Adrenal gland (tissue), 12 donors: Measurements from ENCODE around the gene FCN2. TPM values are rescaled to one million over a fixed set of nuclear protein-coding genes. Genes with fewer than 3 reads are reported as not detected.

Experiments used
- DNase-seq, 7 donors: peaks; one replicate each; pipeline ENCODE4 v3.0.0-alpha.2; 2019 to 2020
- H3K27ac ChIP-seq, 5 donors: fragments of 200-600 bp; sonication (generic) in 4 of 5; 1 replicate in 3 of 5; 2 replicates in 2 of 5; pipeline versions ENCODE4 v1.5.1 to v1.8.0; 2016 to 2020; ENCODE audit warnings: mild to moderate bottlenecking in 1 of 5
- H3K27me3 ChIP-seq: fragments of 200-600 bp; 2 replicates; pipeline ENCODE4 v1.8.0; 2021
- H3K36me3 ChIP-seq, 2 donors: fragments of 200-600 bp; replicated peaks in 1 of 2; 1 replicate in 1 of 2; 2 replicates in 1 of 2; pipeline versions ENCODE4 v1.5.1 to v1.8.0; 2018 to 2022
- H3K4me1 ChIP-seq, 2 donors: fragments of 200-600 bp; replicated peaks in 1 of 2; 1 replicate in 1 of 2; 2 replicates in 1 of 2; pipeline versions ENCODE4 v1.5.1 to v1.8.0; 2018 to 2021
- H3K4me3 ChIP-seq, 4 donors: fragments of 200-600 bp; sonication (generic) in 3 of 4; one replicate each; pipeline ENCODE4 v1.5.1; 2016 to 2018
- H3K9me3 ChIP-seq, 3 donors: fragments of 200-600 bp; sonication (generic) in 1 of 3; replicated peaks in 1 of 3; 1 replicate in 2 of 3; 2 replicates in 1 of 3; pipeline versions ENCODE4 v1.5.1 to v1.8.0; 2016 to 2021
- POLR2A ChIP-seq, 2 donors: fragments of 450-650 bp; IDR thresholded peaks; one replicate each; pipeline ENCODE4 v1.6.1; 2017; ENCODE audit warnings: antibody characterized with exemption in 2 of 2, mild to moderate bottlenecking in 2 of 2, moderate library complexity in 1 of 2
- WGBS, 4 donors: extraction: QIAGEN DNeasy Blood & Tissue Kit in 2 of 4; methylation state at CpG; one replicate each; pipeline versions ENCODE4 v1.1.5 to v1.1.7; 2013 to 2017; 5-methylcytosine and 5-hydroxymethylcytosine counted together
- intact Hi-C, 2 donors: fragments of 100-400 bp; cut with DNase I; formaldehyde crosslinking; loops; one replicate each; pipeline versions ENCODE4 v1.14.1 to v1.15.0; 2022 to 2023
- polyA plus RNA-seq, 3 donors: library from polyadenylated mRNA; stranded (reverse); fragments of 200-250 nt in 2 of 3; fragments of 350-450 nt in 1 of 3; fragmentation: Illumina TruSeq in 1 of 3; extraction: RNeasy Lipid Tissue Mini Kit (QIAGEN cat#74804) in 1 of 3; gene quantifications; one replicate each; pipeline ENCODE4 v1.2.3, GENCODE V29; 2013 to 2014
- total RNA-seq, 9 donors: library from RNA; depleted of rRNA in 4 of 9; stranded (reverse); fragments of >200 nt in 4 of 9; fragments of 120-200 nt in 1 of 9; fragmentation: NEBNext Ultra II Directional in 1 of 9; extraction: Animal tissue kit (Norgen Biotek cat#: 25700) in 1 of 9; gene quantifications; one replicate each; pipeline versions ENCODE4 v1.1.0 to v1.2.4, GENCODE V29; 2013 to 2023
- TF ChIP-seq, protein P1 (sequence below), 6 experiments: fragments of 450-650 bp in 4 of 6; fragments of 200-600 bp in 2 of 6; sonication (generic) in 1 of 6; IDR thresholded peaks; 1 replicate in 5 of 6; 2 replicates in 1 of 6; pipeline versions ENCODE4 v1.5.1 to v1.8.0; 2016 to 2021; ENCODE audit warnings: antibody characterized with exemption in 6 of 6, mild to moderate bottlenecking in 2 of 6, moderate library complexity in 1 of 6
- donor health status: healthy with polysubstance abuse.
- donor health status: Bipolar disorder and iron deficiency.
- donor health status: DM: yes; HTN: yes; CAD: no.
- donor health status: DM: no; HTN: no; CAD: no.
- donor health status: DM: no; HTN: no; CAD: no.
- donor health status: DM: yes; HTN: yes; CAD: no.

FCN2 gene
- total and polyA plus RNA-seq, 12 donors: 6.7 to 99.6 (median 31.2) TPM

DNA sequence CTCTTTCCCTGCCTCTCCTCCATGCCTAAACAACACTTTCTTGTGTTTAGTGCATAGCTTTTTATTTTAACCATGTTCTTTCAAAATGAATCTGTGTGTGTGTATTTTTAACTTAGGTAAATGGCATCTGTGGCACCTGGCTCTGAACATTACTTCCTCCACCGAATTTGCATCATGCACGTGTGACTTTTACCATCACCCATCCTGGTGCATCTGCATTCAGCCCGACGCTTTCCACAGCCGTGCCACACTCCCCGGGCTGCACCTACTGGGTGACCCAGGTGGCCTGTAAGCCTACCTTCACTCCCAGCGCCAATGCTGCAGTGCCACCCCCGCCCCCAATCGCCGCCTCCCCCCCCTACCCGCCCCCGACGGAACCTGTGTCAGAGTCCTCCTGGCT lies 49.8 kb downstream of the FCN2 start:
- no peaks in the 10 kb centered on the region for H3K9me3 ChIP-seq
- DNase-seq: no peak
- no peaks in the 10 kb centered on the region for H3K4me1 ChIP-seq
- no peak overlapping the region for H3K4me3 ChIP-seq
- WGBS, 4 donors: 85 to 89% (median 87%) methylated on average over 10 to 13 of the region's 13 CpGs
- no peaks in the 10 kb centered on the region for H3K36me3 ChIP-seq
- TF ChIP-seq POLR2A (IDR thresholded peaks at IDR 0.05): no peak
- TF ChIP-seq, protein P1, sequence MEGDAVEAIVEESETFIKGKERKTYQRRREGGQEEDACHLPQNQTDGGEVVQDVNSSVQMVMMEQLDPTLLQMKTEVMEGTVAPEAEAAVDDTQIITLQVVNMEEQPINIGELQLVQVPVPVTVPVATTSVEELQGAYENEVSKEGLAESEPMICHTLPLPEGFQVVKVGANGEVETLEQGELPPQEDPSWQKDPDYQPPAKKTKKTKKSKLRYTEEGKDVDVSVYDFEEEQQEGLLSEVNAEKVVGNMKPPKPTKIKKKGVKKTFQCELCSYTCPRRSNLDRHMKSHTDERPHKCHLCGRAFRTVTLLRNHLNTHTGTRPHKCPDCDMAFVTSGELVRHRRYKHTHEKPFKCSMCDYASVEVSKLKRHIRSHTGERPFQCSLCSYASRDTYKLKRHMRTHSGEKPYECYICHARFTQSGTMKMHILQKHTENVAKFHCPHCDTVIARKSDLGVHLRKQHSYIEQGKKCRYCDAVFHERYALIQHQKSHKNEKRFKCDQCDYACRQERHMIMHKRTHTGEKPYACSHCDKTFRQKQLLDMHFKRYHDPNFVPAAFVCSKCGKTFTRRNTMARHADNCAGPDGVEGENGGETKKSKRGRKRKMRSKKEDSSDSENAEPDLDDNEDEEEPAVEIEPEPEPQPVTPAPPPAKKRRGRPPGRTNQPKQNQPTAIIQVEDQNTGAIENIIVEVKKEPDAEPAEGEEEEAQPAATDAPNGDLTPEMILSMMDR (IDR thresholded peaks at IDR 0.05): no peak
- H3K27ac ChIP-seq: no peak overlapping the region
- no peaks in the 10 kb centered on the region for H3K27me3 ChIP-seq
- intact Hi-C loops: no loop called here

DNA sequence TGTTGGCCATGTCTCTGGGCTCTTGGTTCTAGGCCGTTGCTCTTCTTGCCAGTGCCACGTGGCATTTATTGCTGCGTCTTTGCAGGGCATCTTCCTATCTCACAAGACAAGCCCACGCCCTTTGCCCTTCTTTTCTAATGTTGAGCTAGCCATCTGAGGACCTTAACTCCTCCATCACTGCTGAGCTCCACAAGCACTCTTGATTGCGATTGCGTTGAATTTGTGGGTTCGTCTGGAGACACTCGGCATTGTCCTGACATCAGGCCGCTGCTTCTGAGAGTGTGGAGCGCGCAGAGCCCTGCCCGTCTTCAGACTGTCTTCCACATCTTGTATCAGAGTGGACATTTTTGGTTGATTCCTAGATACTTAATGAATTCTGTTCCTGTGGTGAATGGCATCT lies 51.6 kb downstream of the FCN2 start:
- H3K4me1 ChIP-seq: no peaks in the 10 kb centered on the region
- DNase-seq: no peak

DNA sequence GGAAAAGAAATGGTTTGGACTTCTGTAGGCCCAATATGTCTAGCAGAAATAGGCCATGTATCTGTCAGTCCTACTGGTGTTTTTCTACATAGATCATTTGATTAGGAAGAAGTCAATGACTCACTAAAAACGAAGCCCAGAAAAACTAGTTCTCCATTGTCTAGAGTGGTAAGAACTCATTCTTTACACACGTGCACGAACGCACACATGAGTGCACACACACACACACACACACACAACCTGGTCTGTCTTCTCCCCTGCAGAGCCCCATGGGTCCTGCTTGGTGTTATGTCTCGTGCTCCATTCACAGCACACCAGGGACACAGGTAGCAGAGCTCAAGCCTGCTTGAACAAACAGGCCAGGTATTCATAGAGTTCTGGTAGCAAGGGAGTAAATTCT lies 52.0 kb downstream of the FCN2 start:
- H3K9me3 ChIP-seq: no peaks in the 10 kb centered on the region
- DNase-seq: no peak
- no peaks in the 10 kb centered on the region for H3K27me3 ChIP-seq
- H3K4me3 ChIP-seq: no peak overlapping the region
- no peaks in the 10 kb centered on the region for H3K36me3 ChIP-seq
- no peak overlapping the region for H3K27ac ChIP-seq
- WGBS, 4 donors: 85 to 95% (median 90%) methylated on average over 5 of the region's 5 CpGs
- TF ChIP-seq POLR2A (IDR thresholded peaks at IDR 0.05): no peak
- TF ChIP-seq, protein P1 (IDR thresholded peaks at IDR 0.05): no peak
- H3K4me1 ChIP-seq: no peaks in the 10 kb centered on the region
- intact Hi-C loops: no loop called here

More for the DNA sequence above, 51.6 kb downstream of the FCN2 start:
- Histone ChIP-seq H3K27ac (no peak overlapping the region), H3K27me3 (no peaks in the 10 kb centered on the region), H3K36me3 (no peaks in the 10 kb centered on the region), H3K9me3 (no peaks in the 10 kb centered on the region), H3K4me3 (no peak overlapping the region)
- 91 to 95% (median 94%) methylated on average over 12 of the region's 12 CpGs for WGBS, 4 donors
- TF ChIP-seq POLR2A (IDR thresholded peaks at IDR 0.05): no peak
- TF ChIP-seq, protein P1 (IDR thresholded peaks at IDR 0.05): no peak
- intact Hi-C loops: no loop called here

DNA sequence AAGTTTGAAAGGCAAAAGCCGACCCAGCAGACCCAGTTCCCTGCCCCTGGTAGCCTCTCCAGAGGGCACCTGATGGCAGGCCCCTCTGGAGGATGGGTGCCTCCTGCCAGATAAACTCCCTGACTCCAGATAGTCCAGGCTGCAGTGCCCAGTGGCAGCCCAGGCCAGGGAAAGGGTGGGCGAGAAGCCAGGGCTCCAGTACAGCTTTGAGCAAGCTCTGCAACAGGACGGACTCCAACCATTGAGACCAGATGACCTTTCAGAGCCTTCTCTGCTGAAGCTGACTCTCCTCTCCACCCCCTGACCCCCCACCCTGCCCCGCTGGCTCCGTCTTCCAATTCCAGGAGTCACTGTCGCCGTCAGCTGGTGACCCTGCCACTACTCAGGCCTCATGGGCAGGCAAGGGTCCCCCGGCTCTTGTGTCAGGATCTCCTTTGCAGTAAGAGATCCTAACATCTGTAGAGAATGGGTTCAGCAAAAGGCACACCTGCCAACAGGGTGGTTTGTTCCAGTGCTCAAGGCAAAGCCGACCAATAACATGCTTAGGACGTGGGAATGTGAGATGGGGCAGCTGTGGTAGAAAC lies 52.6 kb downstream of the FCN2 start:
- 89 to 92% (median 91%) methylated on average over 9 to 10 of the region's 10 CpGs for WGBS, 4 donors
- no peaks in the 10 kb centered on the region for H3K27me3 ChIP-seq
- no peak for TF ChIP-seq POLR2A (IDR thresholded peaks at IDR 0.05)
- TF ChIP-seq, protein P1 (IDR thresholded peaks at IDR 0.05): no peak
- H3K36me3 ChIP-seq: no peaks in the 10 kb centered on the region
- no peaks in the 10 kb centered on the region for H3K9me3 ChIP-seq
- no peak overlapping the region for H3K4me3 ChIP-seq
- intact Hi-C loops: no loop called here
- no peaks in the 10 kb centered on the region for H3K4me1 ChIP-seq
- H3K27ac ChIP-seq: no peak overlapping the region
- DNase-seq: no peak
